Measurements from ENCODE around the gene IRX4.

DNA sequence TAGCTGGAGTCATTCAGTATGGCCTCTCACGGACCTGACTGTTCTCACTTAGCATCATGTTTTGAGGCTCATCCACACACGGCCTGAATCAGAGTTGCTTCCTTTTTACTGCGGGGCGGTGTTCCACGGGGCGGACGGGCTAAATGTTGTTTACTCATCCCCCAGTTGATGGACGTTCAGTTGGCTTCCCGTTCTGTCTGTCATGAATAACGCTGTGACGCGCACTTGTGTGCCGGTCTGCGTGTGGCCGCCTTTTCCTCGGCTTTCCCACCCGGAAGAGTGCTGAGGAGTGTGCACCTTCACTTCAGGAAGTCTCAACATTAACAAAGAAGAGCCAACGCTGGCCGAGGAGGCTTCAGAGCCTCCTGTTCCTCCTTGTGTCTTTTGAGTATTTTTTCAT is 39.0 kb upstream of the IRX4 start:
- TF ChIP-seq, protein P1, sequence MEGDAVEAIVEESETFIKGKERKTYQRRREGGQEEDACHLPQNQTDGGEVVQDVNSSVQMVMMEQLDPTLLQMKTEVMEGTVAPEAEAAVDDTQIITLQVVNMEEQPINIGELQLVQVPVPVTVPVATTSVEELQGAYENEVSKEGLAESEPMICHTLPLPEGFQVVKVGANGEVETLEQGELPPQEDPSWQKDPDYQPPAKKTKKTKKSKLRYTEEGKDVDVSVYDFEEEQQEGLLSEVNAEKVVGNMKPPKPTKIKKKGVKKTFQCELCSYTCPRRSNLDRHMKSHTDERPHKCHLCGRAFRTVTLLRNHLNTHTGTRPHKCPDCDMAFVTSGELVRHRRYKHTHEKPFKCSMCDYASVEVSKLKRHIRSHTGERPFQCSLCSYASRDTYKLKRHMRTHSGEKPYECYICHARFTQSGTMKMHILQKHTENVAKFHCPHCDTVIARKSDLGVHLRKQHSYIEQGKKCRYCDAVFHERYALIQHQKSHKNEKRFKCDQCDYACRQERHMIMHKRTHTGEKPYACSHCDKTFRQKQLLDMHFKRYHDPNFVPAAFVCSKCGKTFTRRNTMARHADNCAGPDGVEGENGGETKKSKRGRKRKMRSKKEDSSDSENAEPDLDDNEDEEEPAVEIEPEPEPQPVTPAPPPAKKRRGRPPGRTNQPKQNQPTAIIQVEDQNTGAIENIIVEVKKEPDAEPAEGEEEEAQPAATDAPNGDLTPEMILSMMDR (conservative IDR thresholded peaks at IDR 0.05; ENCODE audit: low read depth in 2 of 2) = no peak
- TF ChIP-seq EZH2 (IDR thresholded peaks at IDR 0.05; ENCODE audit: low read depth, unreplicated experiment) (no peak), EZH2phosphoT487 (IDR thresholded peaks at IDR 0.05; ENCODE audit: unreplicated experiment) (no peak), POLR2AphosphoS5 (IDR thresholded peaks at IDR 0.05; ENCODE audit: low read depth) (no peak), ZNF331 (CRISPR knock-in tag; IDR thresholded peaks at IDR 0.05; ENCODE audit: low read depth) (no peak)
- TF ChIP-seq, protein P2, sequence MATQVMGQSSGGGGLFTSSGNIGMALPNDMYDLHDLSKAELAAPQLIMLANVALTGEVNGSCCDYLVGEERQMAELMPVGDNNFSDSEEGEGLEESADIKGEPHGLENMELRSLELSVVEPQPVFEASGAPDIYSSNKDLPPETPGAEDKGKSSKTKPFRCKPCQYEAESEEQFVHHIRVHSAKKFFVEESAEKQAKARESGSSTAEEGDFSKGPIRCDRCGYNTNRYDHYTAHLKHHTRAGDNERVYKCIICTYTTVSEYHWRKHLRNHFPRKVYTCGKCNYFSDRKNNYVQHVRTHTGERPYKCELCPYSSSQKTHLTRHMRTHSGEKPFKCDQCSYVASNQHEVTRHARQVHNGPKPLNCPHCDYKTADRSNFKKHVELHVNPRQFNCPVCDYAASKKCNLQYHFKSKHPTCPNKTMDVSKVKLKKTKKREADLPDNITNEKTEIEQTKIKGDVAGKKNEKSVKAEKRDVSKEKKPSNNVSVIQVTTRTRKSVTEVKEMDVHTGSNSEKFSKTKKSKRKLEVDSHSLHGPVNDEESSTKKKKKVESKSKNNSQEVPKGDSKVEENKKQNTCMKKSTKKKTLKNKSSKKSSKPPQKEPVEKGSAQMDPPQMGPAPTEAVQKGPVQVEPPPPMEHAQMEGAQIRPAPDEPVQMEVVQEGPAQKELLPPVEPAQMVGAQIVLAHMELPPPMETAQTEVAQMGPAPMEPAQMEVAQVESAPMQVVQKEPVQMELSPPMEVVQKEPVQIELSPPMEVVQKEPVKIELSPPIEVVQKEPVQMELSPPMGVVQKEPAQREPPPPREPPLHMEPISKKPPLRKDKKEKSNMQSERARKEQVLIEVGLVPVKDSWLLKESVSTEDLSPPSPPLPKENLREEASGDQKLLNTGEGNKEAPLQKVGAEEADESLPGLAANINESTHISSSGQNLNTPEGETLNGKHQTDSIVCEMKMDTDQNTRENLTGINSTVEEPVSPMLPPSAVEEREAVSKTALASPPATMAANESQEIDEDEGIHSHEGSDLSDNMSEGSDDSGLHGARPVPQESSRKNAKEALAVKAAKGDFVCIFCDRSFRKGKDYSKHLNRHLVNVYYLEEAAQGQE (IDR thresholded peaks at IDR 0.05; ENCODE audit: unreplicated experiment) = no peak

Measured in GM23338 (cell line).